K562 (cell line): ENCODE results near the gene LRRC59. TPM values are rescaled to one million over a fixed set of nuclear protein-coding genes. Genes with fewer than 3 reads are reported as not detected.

Experiments used
- ATAC-seq: fragments of 200-7000 bp; cut with Tn5 transposase; 3 replicates; pipeline ENCODE4 v1.9.1; 2020; ENCODE audit warnings: moderate library complexity
- BruUV-seq: library from RNA; stranded (reverse); fragments of 400-500 nt; replicated peaks from 2 replicates; lab custom pipeline; 2021; lab: Mats Ljungman, UMichigan
- CTCF ChIA-PET: fragments of 300-600 bp; formaldehyde crosslinking; extraction: SDS; loops from one replicate; lab custom pipeline; 2021; ENCODE audit warnings: low intra/inter-chr PET ratio; lab: Yijun Ruan, JAX
- POLR2A ChIA-PET: fragments of 300-600, 350-650 bp; sonication (Branson Sonifier 250); formaldehyde crosslinking; extraction: SDS; loops from one replicate; lab custom pipeline; 2021; ENCODE audit warnings: antibody characterized with exemption, inconsistent platforms; lab: Yijun Ruan, JAX
- DNase-seq, 4 experiments: peaks; one replicate each; pipeline versions ENCODE4 v3.0.0 to v3.0.0-alpha.2; 2011 to 2018; ENCODE audit warnings: low spot score in 3 of 4, mixed read lengths in 3 of 4; ENCODE audit errors: extremely low read depth in 1 of 4
- FAIRE-seq: peaks from 2 replicates; lab custom pipeline; 2011; peaks lifted over from hg19 to GRCh38; lab: Jason Lieb, UNC
- H2AFZ ChIP-seq: 2 replicates; pipeline ENCODE4 v1.6.0; 2011; ENCODE audit warnings: low read depth, low read length, control low read depth, inconsistent platforms
- H3K27ac ChIP-seq: fragments of 200-600 bp; 3 replicates; pipeline ENCODE4 v1.8.0; 2011; ENCODE audit warnings: low read depth, mild to moderate bottlenecking, control low read depth, inconsistent platforms, low read length, moderate library complexity, mixed read lengths; ENCODE audit errors: extremely low read depth
- H3K27me3 ChIP-seq, 2 experiments: fragments of 300-600 bp in 1 of 2; 2 replicates in 1 of 2; 3 replicates in 1 of 2; pipeline versions ENCODE4 v1.6.0 to v1.8.0; 2011; ENCODE audit warnings: inconsistent platforms in 2 of 2, low read length in 2 of 2, mild to moderate bottlenecking in 1 of 2, mixed read lengths in 1 of 2, moderate library complexity in 1 of 2; ENCODE audit not compliant: control insufficient read depth in 2 of 2, insufficient read depth in 2 of 2
- H3K36me3 ChIP-seq: fragments of 300-600 bp; 3 replicates; pipeline ENCODE4 v1.8.0; 2011; ENCODE audit warnings: mild to moderate bottlenecking, low read length, inconsistent platforms; ENCODE audit not compliant: control insufficient read depth, insufficient read depth
- H3K4me1 ChIP-seq, 2 experiments: fragments of 200-600 bp in 1 of 2; replicated peaks in 1 of 2; 2 replicates in 1 of 2; 3 replicates in 1 of 2; pipeline versions ENCODE4 v1.5.1 to v1.8.0; 2011; ENCODE audit warnings: inconsistent platforms in 2 of 2, low read length in 2 of 2, mild to moderate bottlenecking in 1 of 2, mixed read lengths in 1 of 2, moderate library complexity in 1 of 2; ENCODE audit not compliant: control insufficient read depth in 2 of 2, insufficient read depth in 2 of 2
- H3K4me2 ChIP-seq: 2 replicates; pipeline ENCODE4 v1.6.1; 2011; ENCODE audit warnings: low read length, control low read depth, inconsistent platforms, mixed read lengths; ENCODE audit not compliant: insufficient read depth
- H3K4me3 ChIP-seq: fragments of 200-600 bp; sonication (generic), shearing (Covaris generic); 2 replicates; pipeline ENCODE4 v1.5.1; 2016; ENCODE audit warnings: control low read depth, inconsistent platforms
- H3K79me2 ChIP-seq: fragments of 200-600 bp; 3 replicates; pipeline ENCODE4 v1.8.0; 2011; ENCODE audit warnings: low read length, inconsistent platforms; ENCODE audit not compliant: control insufficient read depth, insufficient read depth
- H3K9ac ChIP-seq, 2 experiments: 2 replicates each; pipeline versions ENCODE4 v1.6.0 to v1.6.1; 2011; ENCODE audit warnings: low read depth in 2 of 2, low read length in 2 of 2, control low read depth in 1 of 2, inconsistent platforms in 1 of 2, mild to moderate bottlenecking in 1 of 2, mixed read lengths in 1 of 2; ENCODE audit not compliant: insufficient read depth in 1 of 2
- H3K9me1 ChIP-seq: one replicate; pipeline ENCODE4 v1.6.0; 2011; ENCODE audit warnings: inconsistent platforms, mild to moderate bottlenecking, low read length, moderate library complexity; ENCODE audit not compliant: control insufficient read depth, insufficient read depth
- H3K9me3 ChIP-seq: replicated peaks from 2 replicates; pipeline ENCODE4 v1.5.1; 2011; ENCODE audit warnings: low read depth, low read length, inconsistent platforms; ENCODE audit not compliant: control insufficient read depth, insufficient read depth
- H4K20me1 ChIP-seq: replicated peaks from 2 replicates; pipeline ENCODE4 v1.6.1; 2011; ENCODE audit warnings: low read length, inconsistent platforms, mixed read lengths; ENCODE audit not compliant: control insufficient read depth, insufficient read depth
- ETS2 ChIP-seq: IDR thresholded peaks from 2 replicates; pipeline ENCODE4 v1.6.1; 2016; ENCODE audit warnings: borderline replicate concordance, missing genetic modification characterization, mild to moderate bottlenecking, moderate library complexity, missing compliant biosample characterization; ENCODE audit not compliant: poor library complexity, severe bottlenecking
- GTF2E2 ChIP-seq: fragments of 200-800 bp; sonication (Bioruptor generic); IDR thresholded peaks from 2 replicates; pipeline ENCODE4 v1.6.1; 2016; ENCODE audit warnings: missing genetic modification characterization, missing compliant biosample characterization
- HDAC8 ChIP-seq: fragments of 450-650 bp; IDR thresholded peaks from 2 replicates; pipeline ENCODE4 v1.6.1; 2016; ENCODE audit warnings: mild to moderate bottlenecking, missing genetic modification characterization, moderate library complexity, missing compliant biosample characterization
- HNRNPLL ChIP-seq: fragments of 200-400 bp; formaldehyde crosslinking; IDR thresholded peaks from 2 replicates; pipeline ENCODE4 v1.6.1; 2017; ENCODE audit warnings: low read length, low read depth, mild to moderate bottlenecking; ENCODE audit not compliant: poor library complexity, severe bottlenecking
- MEIS2 ChIP-seq: fragments of 450-650 bp; IDR thresholded peaks from 2 replicates; pipeline ENCODE4 v1.6.1; 2014; ENCODE audit warnings: mild to moderate bottlenecking; ENCODE audit not compliant: partially characterized antibody
- MIER1 ChIP-seq: fragments of 450-650 bp; IDR thresholded peaks from 2 replicates; pipeline ENCODE4 v1.6.1; 2016; ENCODE audit warnings: antibody characterized with exemption, mild to moderate bottlenecking, low read depth
- NR1H2 ChIP-seq: sonication (generic); formaldehyde crosslinking; IDR thresholded peaks from 2 replicates; pipeline ENCODE4 v1.4.0; 2020; ENCODE audit warnings: mild to moderate bottlenecking, missing genetic modification reagents
- SMC3 ChIP-seq: conservative IDR thresholded peaks from 2 replicates; pipeline ENCODE4 v1.6.1; 2011; ENCODE audit warnings: low read depth, low read length, improper control_type of control experiment; ENCODE audit not compliant: insufficient read depth
- SPI1 ChIP-seq: IDR thresholded peaks from 2 replicates; pipeline ENCODE4 v1.6.1; 2011; ENCODE audit warnings: low read depth, low read length, control low read depth, borderline replicate concordance
- XRCC3 ChIP-seq: fragments of 450-650 bp; IDR thresholded peaks from 2 replicates; pipeline ENCODE4 v1.6.1; 2017; ENCODE audit warnings: mild to moderate bottlenecking, moderate library complexity
- ZNF143 ChIP-seq: sonication (generic); formaldehyde crosslinking; IDR thresholded peaks from 2 replicates; pipeline ENCODE4 v1.9.0; 2022; ENCODE audit warnings: mild to moderate bottlenecking, missing genetic modification reagents
- ZNF146 ChIP-seq: IDR thresholded peaks from one replicate; pipeline ENCODE4 v1.6.1; 2018; ENCODE audit warnings: missing compliant biosample characterization; ENCODE audit not compliant: unreplicated experiment
- ZNF444 ChIP-seq: fragments of 250-450 bp; sonication (Bioruptor Pico); IDR thresholded peaks from 2 replicates; pipeline ENCODE4 v1.4.0; 2020; ENCODE audit warnings: mild to moderate bottlenecking, moderate library complexity
- ZNF445 ChIP-seq: fragments of 250-450 bp; sonication (Bioruptor Pico); IDR thresholded peaks from 2 replicates; pipeline ENCODE4 v1.4.0; 2020; ENCODE audit warnings: low read depth, mild to moderate bottlenecking, moderate library complexity
- WGBS: fragments of 100-300 bp; shearing (Covaris generic); methylation state at CpG from one replicate; pipeline ENCODE4 v1.1.6; 2016; ENCODE audit warnings: low coverage, mixed read lengths; ENCODE audit not compliant: insufficient coverage; ENCODE audit errors: missing lambda C conversion rate; 5-methylcytosine and 5-hydroxymethylcytosine counted together
- in situ Hi-C: fragments of 300-500 bp; cut with MboI; formaldehyde crosslinking; loops from 4 replicates; pipeline ENCODE4 v1.15.0; 2018; ENCODE audit warnings: inconsistent platforms, mixed read lengths
- intact Hi-C: fragments of 100-400 bp; cut with micrococcal nuclease; formaldehyde crosslinking; loops from 2 replicates; pipeline ENCODE4 v1.14.2; 2022
- polyA plus RNA-seq, 8 experiments: library from polyadenylated mRNA; depleted of rRNA in 4 of 8; stranded (reverse) in 5 of 8; unstranded in 3 of 8; fragments of >200 nt; fragmentation: Nextera tagmentation in 2 of 8; fragmentation: Illumina TruSeq in 1 of 8; extraction: Ambion mirVana in 2 of 8; extraction: Trizol in 1 of 8; gene quantifications; 2 replicates each; pipeline versions ENCODE4 v1.2.1 to v1.2.3, GENCODE V29; 2011 to 2014; ENCODE audit warnings: inconsistent platforms in 1 of 8, missing spikeins in 1 of 8
- total RNA-seq, 7 experiments: library from RNA; depleted of rRNA in 6 of 7; stranded (reverse); fragments of >200 nt in 6 of 7; fragmentation: Illumina TruSeq in 2 of 7; extraction: Trizol in 2 of 7; gene quantifications; 2 replicates each; pipeline versions ENCODE4 v1.2.1 to v1.2.3, GENCODE V29; 2011 to 2021; ENCODE audit warnings: low replicate concordance in 1 of 7
- TF ChIP-seq, protein P1 (sequence below): fragments of 200-800 bp; sonication (Bioruptor generic); IDR thresholded peaks from 2 replicates; pipeline ENCODE4 v1.6.1; 2017; ENCODE audit warnings: missing genetic modification characterization, missing compliant biosample characterization
- TF ChIP-seq, protein P2 (sequence below): IDR thresholded peaks from 3 replicates; pipeline ENCODE4 v1.6.1; 2011; ENCODE audit warnings: borderline replicate concordance, mild to moderate bottlenecking; ENCODE audit not compliant: insufficient read length, insufficient read depth
- TF ChIP-seq, protein P3 (sequence below): fragments of 250-450 bp; sonication (Bioruptor Pico); IDR thresholded peaks from 2 replicates; pipeline ENCODE4 v1.8.0; 2021; ENCODE audit warnings: borderline replicate concordance, mild to moderate bottlenecking, moderate library complexity; ENCODE audit not compliant: poor library complexity, severe bottlenecking
- TF ChIP-seq, protein P4 (sequence below): sonication (generic); formaldehyde crosslinking; IDR thresholded peaks from 2 replicates; pipeline ENCODE4 v1.8.1; 2023; ENCODE audit warnings: mild to moderate bottlenecking, missing genetic modification reagents

The LRRC59 gene
- total and polyA plus RNA-seq, 9 of the 15 experiments (the other 6 are each of a cell fraction or from before 2014, with no cell fraction given), result 27.8 to 244 (median 154) TPM

- 0 out of 2 replicates have a peak, but pooled peaks cover 2% of the 10 kb centered on the region for H4K20me1 ChIP-seq
- ChIA-PET POLR2A (interaction anchor here (0.6 to 2.5 kb wide), 6 partner anchors 9 to 18 kb away, joined by 3 to 22 read pairs (median 4); no protein-coding TSS in a partner anchor), CTCF (no interaction called here)
- H3K27ac ChIP-seq, result no peak overlapping the region; the same call in 1 of the 3 replicates
- peak overlapping the region in 1 of 2 experiments; percentile 98; a peak in 1 of 4 replicates for H3K9ac ChIP-seq
- no TSS peak for BruUV-seq
- TF ChIP-seq NR1H2 (CRISPR knock-in tag) (no peak), XRCC3 (no peak), ZNF444 (CRISPR knock-in tag) (no peak), ZNF445 (CRISPR knock-in tag) (no peak), HNRNPLL (no peak), ZNF143 (CRISPR knock-in tag) (no peak), SPI1 (no peak), ZNF146 (CRISPR knock-in tag) (no peak), ETS2 (no peak), SMC3 (no peak), MIER1 (no peak), HDAC8 (no peak), GTF2E2 (tag) (no peak), MEIS2 (no peak)
- TF ChIP-seq, protein P1, sequence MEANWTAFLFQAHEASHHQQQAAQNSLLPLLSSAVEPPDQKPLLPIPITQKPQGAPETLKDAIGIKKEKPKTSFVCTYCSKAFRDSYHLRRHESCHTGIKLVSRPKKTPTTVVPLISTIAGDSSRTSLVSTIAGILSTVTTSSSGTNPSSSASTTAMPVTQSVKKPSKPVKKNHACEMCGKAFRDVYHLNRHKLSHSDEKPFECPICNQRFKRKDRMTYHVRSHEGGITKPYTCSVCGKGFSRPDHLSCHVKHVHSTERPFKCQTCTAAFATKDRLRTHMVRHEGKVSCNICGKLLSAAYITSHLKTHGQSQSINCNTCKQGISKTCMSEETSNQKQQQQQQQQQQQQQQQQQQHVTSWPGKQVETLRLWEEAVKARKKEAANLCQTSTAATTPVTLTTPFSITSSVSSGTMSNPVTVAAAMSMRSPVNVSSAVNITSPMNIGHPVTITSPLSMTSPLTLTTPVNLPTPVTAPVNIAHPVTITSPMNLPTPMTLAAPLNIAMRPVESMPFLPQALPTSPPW (CRISPR knock-in tag), result no peak
- TF ChIP-seq, protein P2, sequence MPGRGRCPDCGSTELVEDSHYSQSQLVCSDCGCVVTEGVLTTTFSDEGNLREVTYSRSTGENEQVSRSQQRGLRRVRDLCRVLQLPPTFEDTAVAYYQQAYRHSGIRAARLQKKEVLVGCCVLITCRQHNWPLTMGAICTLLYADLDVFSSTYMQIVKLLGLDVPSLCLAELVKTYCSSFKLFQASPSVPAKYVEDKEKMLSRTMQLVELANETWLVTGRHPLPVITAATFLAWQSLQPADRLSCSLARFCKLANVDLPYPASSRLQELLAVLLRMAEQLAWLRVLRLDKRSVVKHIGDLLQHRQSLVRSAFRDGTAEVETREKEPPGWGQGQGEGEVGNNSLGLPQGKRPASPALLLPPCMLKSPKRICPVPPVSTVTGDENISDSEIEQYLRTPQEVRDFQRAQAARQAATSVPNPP, result no peak
- TF ChIP-seq, protein P3, sequence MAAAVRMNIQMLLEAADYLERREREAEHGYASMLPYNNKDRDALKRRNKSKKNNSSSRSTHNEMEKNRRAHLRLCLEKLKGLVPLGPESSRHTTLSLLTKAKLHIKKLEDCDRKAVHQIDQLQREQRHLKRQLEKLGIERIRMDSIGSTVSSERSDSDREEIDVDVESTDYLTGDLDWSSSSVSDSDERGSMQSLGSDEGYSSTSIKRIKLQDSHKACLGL (CRISPR knock-in tag), result no peak
- TF ChIP-seq, protein P4, sequence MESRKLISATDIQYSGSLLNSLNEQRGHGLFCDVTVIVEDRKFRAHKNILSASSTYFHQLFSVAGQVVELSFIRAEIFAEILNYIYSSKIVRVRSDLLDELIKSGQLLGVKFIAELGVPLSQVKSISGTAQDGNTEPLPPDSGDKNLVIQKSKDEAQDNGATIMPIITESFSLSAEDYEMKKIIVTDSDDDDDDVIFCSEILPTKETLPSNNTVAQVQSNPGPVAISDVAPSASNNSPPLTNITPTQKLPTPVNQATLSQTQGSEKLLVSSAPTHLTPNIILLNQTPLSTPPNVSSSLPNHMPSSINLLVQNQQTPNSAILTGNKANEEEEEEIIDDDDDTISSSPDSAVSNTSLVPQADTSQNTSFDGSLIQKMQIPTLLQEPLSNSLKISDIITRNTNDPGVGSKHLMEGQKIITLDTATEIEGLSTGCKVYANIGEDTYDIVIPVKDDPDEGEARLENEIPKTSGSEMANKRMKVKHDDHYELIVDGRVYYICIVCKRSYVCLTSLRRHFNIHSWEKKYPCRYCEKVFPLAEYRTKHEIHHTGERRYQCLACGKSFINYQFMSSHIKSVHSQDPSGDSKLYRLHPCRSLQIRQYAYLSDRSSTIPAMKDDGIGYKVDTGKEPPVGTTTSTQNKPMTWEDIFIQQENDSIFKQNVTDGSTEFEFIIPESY, result no peak
- DNase-seq (no peak), FAIRE-seq (no peak), ATAC-seq (no peak)
- peak overlapping the region; percentile 77; the same call in 1 of the 2 replicates for H3K4me3 ChIP-seq
- H3K27me3 ChIP-seq, result no peaks in the 10 kb centered on the region
- peaks cover 5 to 8% of the 10 kb centered on the region in 2 experiments; a peak in 4 of 5 replicates for H3K4me1 ChIP-seq
- no peak overlapping the region for H2AFZ ChIP-seq
- 100% methylated on average over 2 of the region's 2 CpGs for WGBS
- intact Hi-C loops (no loop called here), in situ Hi-C loops (no loop called here)
- no peaks in the 10 kb centered on the region; the same call in 1 of the 2 replicates for H3K9me3 ChIP-seq
- peaks cover 40% of the 10 kb centered on the region for H3K79me2 ChIP-seq
- H3K36me3 ChIP-seq, result peaks cover 72% of the 10 kb centered on the region
- H3K4me2 ChIP-seq, result peak overlapping the region; percentile 99
- no peaks in the 10 kb centered on the region for H3K9me1 ChIP-seq
Measured at GRCh38 chr17:50371526-50371925, 25.8 kb downstream of the LRRC59 start.
